ENCODE measurements around the gene ADAMTS13. TPM values are rescaled to one million over a fixed set of nuclear protein-coding genes. Genes with fewer than 3 reads are reported as not detected.
A peak's percentile ranks its signal among the peaks of the same experiment; 100 is the strongest.

ADAMTS13 gene
- total RNA-seq, 3 donors from 2014 or later (not counting 1 experiment from before 2014, with no cell fraction given): 2.3 to 3.0 (median 2.8) TPM

DNA sequence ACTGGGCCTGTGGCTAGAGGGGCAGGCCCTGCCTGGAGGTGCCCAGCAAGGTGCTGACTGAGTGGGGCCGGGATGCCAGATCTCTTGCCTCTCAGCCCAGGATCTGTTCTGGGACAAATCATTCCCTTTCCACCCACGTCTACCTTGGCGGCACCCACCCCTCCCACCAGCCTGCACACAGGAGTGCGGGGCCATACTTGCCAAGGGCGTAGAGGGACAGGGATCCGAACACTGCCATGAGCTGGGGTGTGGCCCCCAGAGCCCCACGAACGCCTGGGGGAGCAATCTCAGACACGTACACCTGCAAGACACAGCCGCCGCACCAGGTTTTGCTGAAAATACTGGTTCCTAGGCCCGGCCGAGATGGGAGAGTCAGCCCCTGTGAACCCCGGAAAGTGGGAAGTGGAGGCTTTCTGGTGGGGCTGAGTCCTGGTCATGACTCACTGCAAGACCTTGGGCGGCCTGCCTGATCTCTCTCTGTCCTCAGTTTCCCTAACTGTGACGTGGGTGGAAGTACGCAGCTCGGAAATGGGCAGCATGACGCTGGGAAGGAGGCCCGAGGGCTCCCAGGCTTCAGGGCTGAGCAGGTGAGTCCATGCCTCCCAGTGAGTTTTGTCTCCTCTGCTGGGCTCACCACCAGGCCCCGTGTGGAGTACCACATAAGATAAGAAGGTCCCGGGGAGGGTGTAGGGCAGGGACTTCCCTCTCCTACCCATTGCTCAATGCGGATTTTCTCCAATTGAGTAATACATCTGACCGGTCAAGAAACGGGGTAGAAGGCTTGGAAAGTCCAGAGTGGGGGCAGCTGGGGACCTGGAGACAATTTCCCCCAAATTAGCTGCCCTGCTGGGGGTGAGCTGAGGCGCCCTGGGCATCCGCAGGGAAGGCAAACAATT, 54.1 kb downstream of the ADAMTS13 start:
- TF ChIP-seq CTCF (IDR thresholded peaks at IDR 0.05): no peak
- DNase-seq (no peak), ATAC-seq (peak in 1 of 3 donors; percentile 22)
- peaks cover 9 to 15% of the 10 kb centered on the region in 2 donors for H3K4me1 Mint-ChIP-seq
- intact Hi-C loops (cut with micrococcal nuclease): no loop called here
- WGBS (ENCODE audit: insufficient coverage): 92% methylated on average over 26 of the region's 27 CpGs
- Histone ChIP-seq H3K9me3 (ENCODE audit: control insufficient read depth, insufficient read depth, low read length) (no peaks in the 10 kb centered on the region), H3K4me1 (ENCODE audit: control insufficient read depth, insufficient read depth, low read length) (peaks cover 55% of the 10 kb centered on the region), H3K27me3 (ENCODE audit: control insufficient read depth, insufficient read depth, low read length) (no peaks in the 10 kb centered on the region), H3K36me3 (ENCODE audit: control insufficient read depth, insufficient read depth, low read length) (no peaks in the 10 kb centered on the region), H3K4me3 (ENCODE audit: low read length) (no peak overlapping the region), H3K27ac (ENCODE audit: low read length) (no peak overlapping the region)
- H3K9me3 Mint-ChIP-seq: no peaks in the 10 kb centered on the region
- no peak overlapping the region for H3K4me3 Mint-ChIP-seq
- no peaks in the 10 kb centered on the region for H3K36me3 Mint-ChIP-seq
- no peaks in the 10 kb centered on the region for H3K27me3 Mint-ChIP-seq (ENCODE audit: low read depth in 2 of 2)
- H3K27ac Mint-ChIP-seq: no peak overlapping the region

GRCh38 chr9:133476941-133477340, 54.8 kb downstream of the ADAMTS13 start:
- no peak for TF ChIP-seq CTCF (IDR thresholded peaks at IDR 0.05)
- H3K27ac ChIP-seq (ENCODE audit: low read length): no peak overlapping the region
- no peaks in the 10 kb centered on the region for H3K27me3 Mint-ChIP-seq (ENCODE audit: low read depth in 2 of 2)
- H3K4me3 ChIP-seq (ENCODE audit: low read length): no peak overlapping the region
- H3K27me3 ChIP-seq (ENCODE audit: control insufficient read depth, insufficient read depth, low read length): no peaks in the 10 kb centered on the region
- H3K4me1 ChIP-seq (ENCODE audit: control insufficient read depth, insufficient read depth, low read length): peaks cover 55% of the 10 kb centered on the region
- no peak overlapping the region for H3K4me3 Mint-ChIP-seq
- WGBS (ENCODE audit: insufficient coverage): 95% methylated on average over 21 of the region's 21 CpGs
- no peak overlapping the region for H3K27ac Mint-ChIP-seq
- H3K9me3 Mint-ChIP-seq: no peaks in the 10 kb centered on the region
- H3K36me3 ChIP-seq (ENCODE audit: control insufficient read depth, insufficient read depth, low read length): no peaks in the 10 kb centered on the region
- intact Hi-C loops (cut with micrococcal nuclease): no loop called here
- H3K9me3 ChIP-seq (ENCODE audit: control insufficient read depth, insufficient read depth, low read length): no peaks in the 10 kb centered on the region
- ATAC-seq (no peak), DNase-seq (no peak)
- H3K36me3 Mint-ChIP-seq: no peaks in the 10 kb centered on the region
- peaks cover 9 to 15% of the 10 kb centered on the region in 2 donors for H3K4me1 Mint-ChIP-seq

GRCh38 chr9:133477461-133477860, 55.3 kb downstream of the ADAMTS13 start:
- peaks cover 0 to 3% of the 10 kb centered on the region in 2 donors for H3K27me3 Mint-ChIP-seq (ENCODE audit: low read depth in 2 of 2)
- H3K27me3 ChIP-seq (ENCODE audit: control insufficient read depth, insufficient read depth, low read length): no peaks in the 10 kb centered on the region
- H3K4me3 ChIP-seq (ENCODE audit: low read length): no peak overlapping the region
- no peaks in the 10 kb centered on the region for H3K36me3 ChIP-seq (ENCODE audit: control insufficient read depth, insufficient read depth, low read length)
- H3K36me3 Mint-ChIP-seq: no peaks in the 10 kb centered on the region
- H3K4me1 ChIP-seq (ENCODE audit: control insufficient read depth, insufficient read depth, low read length): peaks cover 55% of the 10 kb centered on the region
- no peak for ATAC-seq
- peak overlapping the region in 1 of 2 donors; percentile 5 for H3K27ac Mint-ChIP-seq
- no peaks in the 10 kb centered on the region for H3K9me3 ChIP-seq (ENCODE audit: control insufficient read depth, insufficient read depth, low read length)
- no peak for DNase-seq
- no peak for TF ChIP-seq CTCF (IDR thresholded peaks at IDR 0.05)
- WGBS (ENCODE audit: insufficient coverage): 94% methylated on average over 3 of the region's 4 CpGs
- peaks cover 9 to 15% of the 10 kb centered on the region in 2 donors for H3K4me1 Mint-ChIP-seq
- intact Hi-C loops (cut with micrococcal nuclease): no loop called here
- H3K27ac ChIP-seq (ENCODE audit: low read length): no peak overlapping the region
- H3K9me3 Mint-ChIP-seq: no peaks in the 10 kb centered on the region
- H3K4me3 Mint-ChIP-seq: peak overlapping the region; percentile 63

All from natural killer cell (primary cell).